Lower leg skin (tissue), 3 donors: ENCODE results near the gene CHKA.

Experiments used
- CTCF ChIP-seq, 3 donors: fragments of 450-650 bp; IDR thresholded peaks; one replicate each; pipeline ENCODE4 v1.5.1; 2016; ENCODE audit warnings: antibody characterized with exemption in 3 of 3, mild to moderate bottlenecking in 3 of 3, moderate library complexity in 2 of 3
- POLR2A ChIP-seq, 2 donors: fragments of 450-650 bp; IDR thresholded peaks; one replicate each; pipeline ENCODE4 v1.6.1; 2016 to 2017; ENCODE audit warnings: antibody characterized with exemption in 2 of 2, mild to moderate bottlenecking in 1 of 2, moderate library complexity in 1 of 2

- TF ChIP-seq CTCF (IDR thresholded peaks at IDR 0.05) (no peak), POLR2A (IDR thresholded peaks at IDR 0.05) (no peak)
Observed at GRCh38 chr11:68080860-68081259, 40.3 kb downstream of the CHKA start.
